K562 (cell line): ENCODE measurements around the gene STT3B. TPM values are rescaled to one million over a fixed set of nuclear protein-coding genes. Genes with fewer than 3 reads are reported as not detected.

Source experiments
- ATAC-seq: fragments of 200-7000 bp; cut with Tn5 transposase; 3 replicates; pipeline ENCODE4 v1.9.1; 2020; ENCODE audit warnings: moderate library complexity
- BruUV-seq: library from RNA; stranded (reverse); fragments of 400-500 nt; replicated peaks from 2 replicates; lab custom pipeline; 2021; lab: Mats Ljungman, UMichigan
- CTCF ChIA-PET: fragments of 300-600 bp; formaldehyde crosslinking; extraction: SDS; loops from one replicate; lab custom pipeline; 2021; ENCODE audit warnings: low intra/inter-chr PET ratio; lab: Yijun Ruan, JAX
- POLR2A ChIA-PET: fragments of 300-600, 350-650 bp; sonication (Branson Sonifier 250); formaldehyde crosslinking; extraction: SDS; loops from one replicate; lab custom pipeline; 2021; ENCODE audit warnings: antibody characterized with exemption, inconsistent platforms; lab: Yijun Ruan, JAX
- DNase-seq, 4 experiments: peaks; one replicate each; pipeline versions ENCODE4 v3.0.0 to v3.0.0-alpha.2; 2011 to 2018; ENCODE audit warnings: low spot score in 3 of 4, mixed read lengths in 3 of 4; ENCODE audit errors: extremely low read depth in 1 of 4
- FAIRE-seq: peaks from 2 replicates; lab custom pipeline; 2011; peaks lifted over from hg19 to GRCh38; lab: Jason Lieb, UNC
- H2AFZ ChIP-seq: 2 replicates; pipeline ENCODE4 v1.6.0; 2011; ENCODE audit warnings: low read depth, low read length, control low read depth, inconsistent platforms
- H3K27ac ChIP-seq: fragments of 200-600 bp; 3 replicates; pipeline ENCODE4 v1.8.0; 2011; ENCODE audit warnings: low read depth, mild to moderate bottlenecking, control low read depth, inconsistent platforms, low read length, moderate library complexity, mixed read lengths; ENCODE audit errors: extremely low read depth
- H3K27me3 ChIP-seq, 2 experiments: fragments of 300-600 bp in 1 of 2; 2 replicates in 1 of 2; 3 replicates in 1 of 2; pipeline versions ENCODE4 v1.6.0 to v1.8.0; 2011; ENCODE audit warnings: inconsistent platforms in 2 of 2, low read length in 2 of 2, mild to moderate bottlenecking in 1 of 2, mixed read lengths in 1 of 2, moderate library complexity in 1 of 2; ENCODE audit not compliant: control insufficient read depth in 2 of 2, insufficient read depth in 2 of 2
- H3K36me3 ChIP-seq: fragments of 300-600 bp; 3 replicates; pipeline ENCODE4 v1.8.0; 2011; ENCODE audit warnings: mild to moderate bottlenecking, low read length, inconsistent platforms; ENCODE audit not compliant: control insufficient read depth, insufficient read depth
- H3K4me1 ChIP-seq, 2 experiments: fragments of 200-600 bp in 1 of 2; replicated peaks in 1 of 2; 2 replicates in 1 of 2; 3 replicates in 1 of 2; pipeline versions ENCODE4 v1.5.1 to v1.8.0; 2011; ENCODE audit warnings: inconsistent platforms in 2 of 2, low read length in 2 of 2, mild to moderate bottlenecking in 1 of 2, mixed read lengths in 1 of 2, moderate library complexity in 1 of 2; ENCODE audit not compliant: control insufficient read depth in 2 of 2, insufficient read depth in 2 of 2
- H3K4me2 ChIP-seq: 2 replicates; pipeline ENCODE4 v1.6.1; 2011; ENCODE audit warnings: low read length, control low read depth, inconsistent platforms, mixed read lengths; ENCODE audit not compliant: insufficient read depth
- H3K4me3 ChIP-seq: fragments of 200-600 bp; sonication (generic), shearing (Covaris generic); 2 replicates; pipeline ENCODE4 v1.5.1; 2016; ENCODE audit warnings: control low read depth, inconsistent platforms
- H3K79me2 ChIP-seq: fragments of 200-600 bp; 3 replicates; pipeline ENCODE4 v1.8.0; 2011; ENCODE audit warnings: low read length, inconsistent platforms; ENCODE audit not compliant: control insufficient read depth, insufficient read depth
- H3K9ac ChIP-seq, 2 experiments: 2 replicates each; pipeline versions ENCODE4 v1.6.0 to v1.6.1; 2011; ENCODE audit warnings: low read depth in 2 of 2, low read length in 2 of 2, control low read depth in 1 of 2, inconsistent platforms in 1 of 2, mild to moderate bottlenecking in 1 of 2, mixed read lengths in 1 of 2; ENCODE audit not compliant: insufficient read depth in 1 of 2
- H3K9me1 ChIP-seq: one replicate; pipeline ENCODE4 v1.6.0; 2011; ENCODE audit warnings: inconsistent platforms, mild to moderate bottlenecking, low read length, moderate library complexity; ENCODE audit not compliant: control insufficient read depth, insufficient read depth
- H3K9me3 ChIP-seq: replicated peaks from 2 replicates; pipeline ENCODE4 v1.5.1; 2011; ENCODE audit warnings: low read depth, low read length, inconsistent platforms; ENCODE audit not compliant: control insufficient read depth, insufficient read depth
- H4K20me1 ChIP-seq: replicated peaks from 2 replicates; pipeline ENCODE4 v1.6.1; 2011; ENCODE audit warnings: low read length, inconsistent platforms, mixed read lengths; ENCODE audit not compliant: control insufficient read depth, insufficient read depth
- ARID4B ChIP-seq: sonication (generic); formaldehyde crosslinking; IDR thresholded peaks from 2 replicates; pipeline ENCODE4 v1.8.0; 2022; ENCODE audit warnings: mild to moderate bottlenecking, missing genetic modification reagents
- CBX5 ChIP-seq: IDR thresholded peaks from 2 replicates; pipeline ENCODE4 v1.6.1; 2014; ENCODE audit warnings: low read depth, borderline replicate concordance
- CCNT2 ChIP-seq: IDR thresholded peaks from 2 replicates; pipeline ENCODE4 v1.6.1; 2011; ENCODE audit warnings: borderline replicate concordance, low read depth, mild to moderate bottlenecking, moderate library complexity, mixed read lengths, low read length; ENCODE audit not compliant: insufficient read length; ENCODE audit errors: extremely low read depth
- DPF2 ChIP-seq: fragments of 450-650 bp; IDR thresholded peaks from 2 replicates; pipeline ENCODE4 v1.6.1; 2016
- EHMT2 ChIP-seq: fragments of 450-650 bp; IDR thresholded peaks from 2 replicates; pipeline ENCODE4 v1.6.1; 2018; ENCODE audit warnings: antibody characterized with exemption
- MCM2 ChIP-seq: fragments of 450-650 bp; IDR thresholded peaks from 2 replicates; pipeline ENCODE4 v1.6.1; 2017; ENCODE audit warnings: low read depth, mild to moderate bottlenecking
- MNT ChIP-seq, 2 experiments: fragments of 450-650 bp; conservative IDR thresholded peaks; 2 replicates each; pipeline ENCODE4 v1.6.1; 2017; ENCODE audit warnings: mild to moderate bottlenecking in 2 of 2, moderate library complexity in 2 of 2
- PKNOX1 ChIP-seq: fragments of 450-650 bp; IDR thresholded peaks from 2 replicates; pipeline ENCODE4 v1.6.1; 2016
- RBFOX2 ChIP-seq: fragments of 200-400 bp; formaldehyde crosslinking; IDR thresholded peaks from 2 replicates; pipeline ENCODE4 v1.6.1; 2017; ENCODE audit warnings: low read depth, mild to moderate bottlenecking, low read length, moderate library complexity
- RFX5 ChIP-seq: IDR thresholded peaks from 2 replicates; pipeline ENCODE4 v1.6.1; 2011; ENCODE audit warnings: low read depth, mild to moderate bottlenecking, improper control_type of control experiment, low read length
- SMAD2 ChIP-seq: fragments of 150-350 bp; IDR thresholded peaks from 2 replicates; pipeline ENCODE4 v1.6.1; 2014; ENCODE audit warnings: low read depth, mild to moderate bottlenecking, low read length
- SMAD3 ChIP-seq: fragments of 450-650 bp; formaldehyde crosslinking; conservative IDR thresholded peaks from 2 replicates; pipeline ENCODE4 v1.4.0; 2020; ENCODE audit warnings: mild to moderate bottlenecking
- SMAD4 ChIP-seq: fragments of 250-450 bp; sonication (Bioruptor Pico); conservative IDR thresholded peaks from 2 replicates; pipeline ENCODE4 v1.8.0; 2021; ENCODE audit warnings: inconsistent platforms, mild to moderate bottlenecking, moderate library complexity
- SMARCA5 ChIP-seq: fragments of 450-650 bp; IDR thresholded peaks from 2 replicates; pipeline ENCODE4 v1.6.1; 2016
- VEZF1 ChIP-seq: fragments of 200-800 bp; sonication (Bioruptor generic); IDR thresholded peaks from 2 replicates; pipeline ENCODE4 v1.6.1; 2017; ENCODE audit warnings: missing genetic modification characterization, missing compliant biosample characterization
- WGBS: fragments of 100-300 bp; shearing (Covaris generic); methylation state at CpG from one replicate; pipeline ENCODE4 v1.1.6; 2016; ENCODE audit warnings: low coverage, mixed read lengths; ENCODE audit not compliant: insufficient coverage; ENCODE audit errors: missing lambda C conversion rate; 5-methylcytosine and 5-hydroxymethylcytosine counted together
- in situ Hi-C: fragments of 300-500 bp; cut with MboI; formaldehyde crosslinking; loops from 4 replicates; pipeline ENCODE4 v1.15.0; 2018; ENCODE audit warnings: inconsistent platforms, mixed read lengths
- intact Hi-C: fragments of 100-400 bp; cut with micrococcal nuclease; formaldehyde crosslinking; loops from 2 replicates; pipeline ENCODE4 v1.14.2; 2022
- polyA plus RNA-seq, 8 experiments: library from polyadenylated mRNA; depleted of rRNA in 4 of 8; stranded (reverse) in 5 of 8; unstranded in 3 of 8; fragments of >200 nt; fragmentation: Nextera tagmentation in 2 of 8; fragmentation: Illumina TruSeq in 1 of 8; extraction: Ambion mirVana in 2 of 8; extraction: Trizol in 1 of 8; gene quantifications; 2 replicates each; pipeline versions ENCODE4 v1.2.1 to v1.2.3, GENCODE V29; 2011 to 2014; ENCODE audit warnings: inconsistent platforms in 1 of 8, missing spikeins in 1 of 8
- total RNA-seq, 7 experiments: library from RNA; depleted of rRNA in 6 of 7; stranded (reverse); fragments of >200 nt in 6 of 7; fragmentation: Illumina TruSeq in 2 of 7; extraction: Trizol in 2 of 7; gene quantifications; 2 replicates each; pipeline versions ENCODE4 v1.2.1 to v1.2.3, GENCODE V29; 2011 to 2021; ENCODE audit warnings: low replicate concordance in 1 of 7

The STT3B gene
- total and polyA plus RNA-seq, 9 of the 15 experiments (the other 6 are each of a cell fraction or from before 2014, with no cell fraction given): 22.4 to 147 (median 100) TPM

GRCh38 chr3:31522152-31522551 is 10.6 kb upstream of the STT3B start:
- H3K9me1 ChIP-seq: no peaks in the 10 kb centered on the region
- H3K79me2 ChIP-seq: no peaks in the 10 kb centered on the region
- H4K20me1 ChIP-seq: no peaks in the 10 kb centered on the region
- peaks cover 4 to 10% of the 10 kb centered on the region in 2 experiments; a peak in 3 of 5 replicates for H3K4me1 ChIP-seq
- CTCF ChIA-PET: no interaction called here
- H3K4me2 ChIP-seq: peak overlapping the region; percentile 44
- intact Hi-C loops (no loop called here), in situ Hi-C loops (no loop called here)
- H2AFZ ChIP-seq: peak overlapping the region; percentile 92
- peak overlapping the region; percentile 49 for H3K27ac ChIP-seq
- WGBS: 0% methylated on average over 1 of the region's 1 CpG
- DNase-seq (peak in 2 of 4 experiments; percentile 48 to 62), ATAC-seq (peak; percentile 93), FAIRE-seq (peak; percentile 70)
- no peaks in the 10 kb centered on the region for H3K9me3 ChIP-seq
- no peaks in the 10 kb centered on the region for H3K36me3 ChIP-seq
- H3K4me3 ChIP-seq: no peak overlapping the region
- POLR2A ChIA-PET: interaction anchor here (0.8 to 4.7 kb wide), 2 partner anchors 10 to 27 kb away, joined by 3 to 34 read pairs; partner anchors contain the start of gene STT3B
- H3K9ac ChIP-seq: peak overlapping the region in 1 of 2 experiments; percentile 15; a peak in 1 of 4 replicates
- BruUV-seq: no TSS peak
- H3K27me3 ChIP-seq: no peaks in the 10 kb centered on the region
- peak; percentile 80 for TF ChIP-seq PKNOX1
- TF ChIP-seq SMAD4 (CRISPR knock-in tag): peak; percentile 77
- no peak for TF ChIP-seq CBX5
- peak; percentile 67 for TF ChIP-seq DPF2
- TF ChIP-seq RFX5: no peak
- no peak for TF ChIP-seq SMAD2
- TF ChIP-seq RBFOX2: peak; percentile 51
- TF ChIP-seq SMAD3 (CRISPR knock-in tag): 0 out of 2 replicates have a peak, but pooled peaks have one; percentile 3
- TF ChIP-seq VEZF1 (CRISPR knock-in tag): peak; percentile 7; the same call in 1 of the 2 replicates
- TF ChIP-seq ARID4B (CRISPR knock-in tag): no peak
- peak in 1 of 2 experiments; percentile 23; a peak in 1 of 4 replicates for TF ChIP-seq MNT (conservative IDR thresholded peaks at IDR 0.05)
- TF ChIP-seq MCM2: no peak
- TF ChIP-seq EHMT2: peak; percentile 91
- peak; percentile 21; the same call in 1 of the 2 replicates for TF ChIP-seq SMARCA5
- TF ChIP-seq CCNT2: peak; percentile 37
